ENCODE measurements around the gene TMEM108.

- no peak for TF ChIP-seq CTCF (IDR thresholded peaks at IDR 0.05)
- TF ChIP-seq POLR2A (IDR thresholded peaks at IDR 0.05): no peak
Observed at GRCh38 chr3:133393691-133394474, 355.7 kb downstream of the TMEM108 start.
